Measurements from ENCODE around the gene TMC5.

DNA sequence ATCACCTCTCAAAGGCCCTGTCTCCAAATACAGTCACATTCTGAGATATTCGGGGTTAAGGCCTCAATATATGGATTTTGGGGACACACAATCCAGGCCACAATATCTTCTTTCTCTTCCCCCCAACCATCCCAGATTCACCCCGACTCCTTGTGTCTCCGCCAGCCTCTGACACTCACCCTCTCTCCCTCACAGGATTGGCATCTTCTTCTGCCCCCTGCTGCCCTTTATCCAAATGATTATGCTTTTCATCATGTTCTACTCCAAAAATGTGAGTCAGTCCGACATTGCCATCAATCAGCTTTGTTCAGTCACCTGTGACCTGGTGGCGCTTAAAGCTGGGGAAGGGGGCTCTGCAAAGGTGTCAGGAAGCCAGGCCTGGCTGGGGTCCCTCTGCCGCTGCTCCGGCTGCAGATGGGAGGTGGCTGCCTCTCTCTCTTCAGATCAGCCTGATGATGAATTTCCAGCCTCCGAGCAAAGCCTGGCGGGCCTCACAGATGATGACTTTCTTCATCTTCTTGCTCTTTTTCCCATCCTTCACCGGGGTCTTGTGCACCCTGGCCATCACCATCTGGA is 69.2 kb downstream of the TMC5 start:
- no peak for TF ChIP-seq CTCF (IDR thresholded peaks at IDR 0.05; ENCODE audit: low read depth, low read length, poor library complexity, severe bottlenecking)
- no peak for TF ChIP-seq EZH2phosphoT487 (IDR thresholded peaks at IDR 0.05; ENCODE audit: borderline replicate concordance, low read length)

Measured in DOHH2 (cell line).